ENCODE data around the gene SPRR5. TPM values are rescaled to one million over a fixed set of nuclear protein-coding genes. Genes with fewer than 3 reads are reported as not detected.

SPRR5 gene
- total RNA-seq, 1 donor from 2014 or later: not detected

DNA sequence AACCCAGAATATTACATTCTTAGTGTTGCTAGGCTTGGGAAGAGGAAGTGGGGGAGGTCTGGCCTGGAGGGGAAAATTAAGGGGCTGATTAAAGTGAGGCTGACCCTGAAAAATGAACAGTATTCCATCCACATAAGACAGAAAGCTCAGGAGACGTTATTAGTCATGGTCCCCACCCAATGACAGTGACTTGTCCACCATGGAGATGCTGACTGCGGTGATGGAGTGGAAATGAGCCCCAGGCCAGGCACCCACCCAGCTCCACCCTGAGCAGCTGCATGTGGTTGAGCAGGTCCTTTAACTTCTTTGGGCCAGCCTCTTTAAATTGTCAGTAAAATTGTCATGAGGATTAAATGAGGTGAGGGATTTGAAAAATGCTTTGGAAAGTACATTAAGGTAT, 22.0 kb downstream of the SPRR5 start:
- intact Hi-C loops (cut with micrococcal nuclease): no loop called here
- Mint-ChIP-seq H3K27ac (no peak overlapping the region), H3K27me3 (peaks cover 7% of the 10 kb centered on the region), H3K9me3 (no peaks in the 10 kb centered on the region), H3K4me1 (no peaks in the 10 kb centered on the region), H3K4me3 (no peak overlapping the region), H3K36me3 (ENCODE audit: low read depth) (no peaks in the 10 kb centered on the region)
- DNase-seq (no peak), ATAC-seq (ENCODE audit: low read depth) (no peak)
- ChIA-PET CTCF (no interaction called here), POLR2A (no interaction called here)
- TF ChIP-seq, protein P1, sequence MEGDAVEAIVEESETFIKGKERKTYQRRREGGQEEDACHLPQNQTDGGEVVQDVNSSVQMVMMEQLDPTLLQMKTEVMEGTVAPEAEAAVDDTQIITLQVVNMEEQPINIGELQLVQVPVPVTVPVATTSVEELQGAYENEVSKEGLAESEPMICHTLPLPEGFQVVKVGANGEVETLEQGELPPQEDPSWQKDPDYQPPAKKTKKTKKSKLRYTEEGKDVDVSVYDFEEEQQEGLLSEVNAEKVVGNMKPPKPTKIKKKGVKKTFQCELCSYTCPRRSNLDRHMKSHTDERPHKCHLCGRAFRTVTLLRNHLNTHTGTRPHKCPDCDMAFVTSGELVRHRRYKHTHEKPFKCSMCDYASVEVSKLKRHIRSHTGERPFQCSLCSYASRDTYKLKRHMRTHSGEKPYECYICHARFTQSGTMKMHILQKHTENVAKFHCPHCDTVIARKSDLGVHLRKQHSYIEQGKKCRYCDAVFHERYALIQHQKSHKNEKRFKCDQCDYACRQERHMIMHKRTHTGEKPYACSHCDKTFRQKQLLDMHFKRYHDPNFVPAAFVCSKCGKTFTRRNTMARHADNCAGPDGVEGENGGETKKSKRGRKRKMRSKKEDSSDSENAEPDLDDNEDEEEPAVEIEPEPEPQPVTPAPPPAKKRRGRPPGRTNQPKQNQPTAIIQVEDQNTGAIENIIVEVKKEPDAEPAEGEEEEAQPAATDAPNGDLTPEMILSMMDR (IDR thresholded peaks at IDR 0.05): no peak

DNA sequence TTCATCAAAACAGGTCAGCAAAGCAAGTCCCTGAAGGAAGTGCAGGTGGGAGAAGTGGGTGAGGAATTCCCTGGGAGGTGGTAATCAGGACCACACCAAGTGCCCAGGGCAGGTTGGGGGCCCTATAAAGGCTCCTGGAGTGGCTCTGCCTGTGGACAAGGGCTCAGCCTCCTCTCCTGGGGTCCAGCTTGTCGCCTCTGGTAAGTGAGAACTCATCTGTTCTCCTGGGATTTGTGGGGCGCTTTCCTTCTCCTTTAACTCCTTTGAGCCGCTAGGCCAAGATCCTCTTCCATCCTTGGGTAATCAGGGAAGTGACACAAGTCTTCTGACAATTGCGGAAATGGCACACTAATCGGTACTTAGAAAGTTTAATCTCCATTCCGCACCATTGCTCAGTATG, 23.5 kb downstream of the SPRR5 start, which contains the start of gene SPRR4:
TSS of gene SPRR4 (plus strand) at position 154 of the 400 bp plus-strand sequence. CDS start 1,243 bp downstream, outside the sequence.
- CTCF ChIA-PET: no interaction called here

DNA sequence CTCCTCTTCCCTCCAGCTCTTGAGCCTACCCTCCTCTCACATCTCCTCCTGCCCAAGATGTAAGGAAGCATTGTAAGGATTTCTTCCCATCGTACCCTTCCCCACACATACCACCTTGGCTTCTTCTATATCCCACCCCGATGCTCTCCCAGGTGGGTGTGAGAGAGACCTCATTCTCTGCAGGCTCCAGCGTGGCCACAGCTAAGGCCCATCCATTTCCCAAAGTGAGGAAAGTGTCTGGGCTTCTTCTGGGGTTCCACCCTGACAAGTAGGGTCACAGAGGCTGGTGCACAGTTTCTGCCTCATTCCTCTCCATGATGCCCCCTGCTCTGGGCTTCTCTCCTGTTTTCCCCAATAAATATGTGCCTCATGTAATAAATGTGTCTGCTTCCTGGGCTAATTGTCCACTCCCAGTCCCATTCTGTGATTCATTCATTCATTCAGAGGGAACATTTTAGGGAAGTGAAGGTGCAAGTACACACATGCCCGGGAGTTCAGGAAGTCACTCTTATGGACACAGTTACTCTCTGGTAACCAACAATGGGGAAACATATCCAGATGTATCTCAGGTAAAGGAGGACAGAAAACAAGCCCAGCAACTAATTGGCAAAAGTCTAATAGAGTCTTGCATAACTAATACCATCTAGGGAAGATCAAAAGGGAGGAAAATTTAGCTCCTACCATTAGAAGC, 25.3 kb downstream of the SPRR5 start:
- Mint-ChIP-seq H3K36me3 (ENCODE audit: low read depth) (no peaks in the 10 kb centered on the region), H3K4me3 (no peak overlapping the region), H3K27me3 (peaks cover 5% of the 10 kb centered on the region), H3K27ac (no peak overlapping the region), H3K4me1 (no peaks in the 10 kb centered on the region), H3K9me3 (no peaks in the 10 kb centered on the region)
- POLR2A ChIA-PET: no interaction called here
- ATAC-seq (ENCODE audit: low read depth) (no peak), DNase-seq (no peak)
- TF ChIP-seq, protein P1 (IDR thresholded peaks at IDR 0.05): no peak
- CTCF ChIA-PET: no interaction called here
- intact Hi-C loops (cut with micrococcal nuclease): no loop called here

More for the DNA sequence above, 23.5 kb downstream of the SPRR5 start, which contains the start of gene SPRR4:
- Mint-ChIP-seq H3K27me3 (peaks cover 6% of the 10 kb centered on the region), H3K4me3 (no peak within 1 kb of the TSS), H3K4me1 (no peaks in the 10 kb centered on the region), H3K27ac (no peak within 1 kb of the TSS), H3K36me3 (ENCODE audit: low read depth) (no peaks in the 10 kb centered on the region), H3K9me3 (no peaks in the 10 kb centered on the region)
- no peak for ATAC-seq (ENCODE audit: low read depth)
- TF ChIP-seq, protein P1 (IDR thresholded peaks at IDR 0.05): no peak
- DNase-seq: no peak
- intact Hi-C loops (cut with micrococcal nuclease): no loop called here
- POLR2A ChIA-PET: no interaction called here

DNA sequence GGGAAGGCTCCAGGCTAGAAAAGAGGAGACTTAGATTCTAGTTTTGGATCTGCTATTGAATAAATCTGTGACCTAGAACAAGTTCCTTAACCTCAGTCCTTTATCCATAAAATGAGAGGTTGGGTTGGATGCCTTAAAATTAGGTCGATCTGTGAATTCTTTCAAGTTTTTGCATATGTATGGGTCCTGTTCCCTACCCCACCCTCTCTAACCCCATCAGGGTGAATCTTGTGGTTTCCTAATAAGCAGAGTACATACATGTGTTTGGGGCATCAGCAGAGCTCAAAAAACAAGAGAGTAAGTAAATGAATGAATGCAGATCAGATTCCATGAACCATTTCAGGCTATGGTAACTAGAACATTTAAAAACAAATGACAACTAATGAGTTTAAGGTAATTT, 29.7 kb downstream of the SPRR5 start:
- intact Hi-C loops (cut with micrococcal nuclease): no loop called here
- peaks cover 20% of the 10 kb centered on the region for H3K27me3 Mint-ChIP-seq
- no peaks in the 10 kb centered on the region for H3K36me3 Mint-ChIP-seq (ENCODE audit: low read depth)
- TF ChIP-seq, protein P1 (IDR thresholded peaks at IDR 0.05): no peak
- ChIA-PET POLR2A (no interaction called here), CTCF (no interaction called here)
- DNase-seq (no peak), ATAC-seq (ENCODE audit: low read depth) (no peak)
- H3K4me1 Mint-ChIP-seq: no peaks in the 10 kb centered on the region
- H3K9me3 Mint-ChIP-seq: no peaks in the 10 kb centered on the region
- H3K4me3 Mint-ChIP-seq: no peak overlapping the region
- H3K27ac Mint-ChIP-seq: no peak overlapping the region

DNA sequence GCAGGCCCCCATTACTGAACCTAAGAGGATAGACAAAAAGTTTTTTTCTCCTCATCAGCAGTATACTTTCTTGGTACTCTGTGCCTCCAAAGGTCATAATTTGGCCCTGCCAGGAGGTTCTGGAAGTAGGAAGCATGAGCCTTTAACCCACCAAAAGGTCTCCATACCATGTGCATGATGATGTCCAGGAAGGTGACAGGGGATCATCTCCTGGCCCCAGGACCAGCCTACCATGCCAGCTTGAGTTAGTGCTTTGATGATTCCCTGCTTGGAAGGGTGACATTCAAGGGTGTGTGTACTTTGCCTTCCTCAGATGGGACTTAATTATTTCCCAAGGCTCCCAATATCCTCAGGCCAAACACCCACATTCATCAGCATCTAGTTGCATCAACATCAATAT, 30.6 kb downstream of the SPRR5 start:
- CTCF ChIA-PET: no interaction called here
- intact Hi-C loops (cut with micrococcal nuclease): no loop called here

More for the DNA sequence above, 30.6 kb downstream of the SPRR5 start:
- ATAC-seq (ENCODE audit: low read depth) (no peak), DNase-seq (no peak)
- Mint-ChIP-seq H3K4me3 (no peak overlapping the region), H3K9me3 (no peaks in the 10 kb centered on the region), H3K36me3 (ENCODE audit: low read depth) (no peaks in the 10 kb centered on the region), H3K27me3 (peaks cover 22% of the 10 kb centered on the region), H3K4me1 (no peaks in the 10 kb centered on the region), H3K27ac (no peak overlapping the region)
- POLR2A ChIA-PET: no interaction called here
- TF ChIP-seq, protein P1 (IDR thresholded peaks at IDR 0.05): no peak
